Activated naive CD8-positive, alpha-beta T cell treated with anti-CD3 and anti-CD28 coated beads, Interleukin-2, amount 50 U/mL, for 24 hours (primary cell): ENCODE data around the gene KIRREL2.

Experiments
- ATAC-seq: fragments of 150-1000 bp; cut with Tn5 transposase; one replicate; pipeline ENCODE4 v1.10.0; 2021
- DNase-seq: peaks from one replicate; pipeline ENCODE4 v3.0.0; 2021
- H3K27ac Mint-ChIP-seq: one replicate; pipeline ENCODE4 v1.8.0; 2021; ENCODE audit warnings: mild to moderate bottlenecking, mixed read lengths
- H3K27me3 Mint-ChIP-seq: one replicate; pipeline ENCODE4 v1.8.0; 2021; ENCODE audit warnings: mixed read lengths
- H3K36me3 Mint-ChIP-seq: one replicate; pipeline ENCODE4 v1.8.0; 2021; ENCODE audit warnings: low read depth, mixed read lengths
- H3K4me1 Mint-ChIP-seq: one replicate; pipeline ENCODE4 v1.8.0; 2021; ENCODE audit warnings: mixed read lengths
- H3K4me3 Mint-ChIP-seq: one replicate; pipeline ENCODE4 v1.8.0; 2021; ENCODE audit warnings: mild to moderate bottlenecking, moderate library complexity, mixed read lengths
- H3K9me3 Mint-ChIP-seq: one replicate; pipeline ENCODE4 v1.8.0; 2021; ENCODE audit warnings: mixed read lengths

Gene KIRREL2

GRCh38 chr19:35856546-35857149 lies at the start of gene KIRREL2:
Gene KIRREL2 (plus strand): TSS chr19:35856911. CDS start chr19:35857120, 209 bp downstream.
- ATAC-seq (peak; percentile 60), DNase-seq (peak; percentile 50)
- Mint-ChIP-seq H3K36me3 (no peaks in the 10 kb centered on the region), H3K27ac (no peak within 1 kb of the TSS), H3K4me1 (peaks cover 10% of the 10 kb centered on the region), H3K4me3 (peak within 1 kb of the TSS; percentile 69), H3K27me3 (peaks cover 72% of the 10 kb centered on the region), H3K9me3 (no peaks in the 10 kb centered on the region)

GRCh38 chr19:35807633-35808032 lies 49.1 kb upstream of the KIRREL2 start:
- DNase-seq (no peak), ATAC-seq (no peak)
- no peak overlapping the region for H3K4me3 Mint-ChIP-seq
- H3K9me3 Mint-ChIP-seq, result no peaks in the 10 kb centered on the region
- peaks cover 15% of the 10 kb centered on the region for H3K27me3 Mint-ChIP-seq
- H3K27ac Mint-ChIP-seq, result no peak overlapping the region
- peaks cover 9% of the 10 kb centered on the region for H3K4me1 Mint-ChIP-seq
- no peaks in the 10 kb centered on the region for H3K36me3 Mint-ChIP-seq

GRCh38 chr19:35811317-35812219 lies 45.1 kb upstream of the KIRREL2 start:
- Mint-ChIP-seq H3K9me3 (no peaks in the 10 kb centered on the region), H3K27me3 (peaks cover 26% of the 10 kb centered on the region), H3K4me1 (no peaks in the 10 kb centered on the region), H3K36me3 (no peaks in the 10 kb centered on the region), H3K27ac (no peak overlapping the region), H3K4me3 (no peak overlapping the region)
- DNase-seq, result no peak
- ATAC-seq, result no peak

- Mint-ChIP-seq H3K27me3 (peaks cover 27% of the 10 kb centered on the region), H3K9me3 (no peaks in the 10 kb centered on the region), H3K4me1 (no peaks in the 10 kb centered on the region), H3K4me3 (no peak within 1 kb of the TSS), H3K36me3 (no peaks in the 10 kb centered on the region), H3K27ac (no peak within 1 kb of the TSS)
- DNase-seq (no peak), ATAC-seq (no peak)
Measured at GRCh38 chr19:35812220-35813042, 44.3 kb upstream of the KIRREL2 start, which contains the start of gene PRODH2. Gene PRODH2 (minus strand): TSS chr19:35812845. CDS start chr19:35812805, 40 bp downstream.

- ATAC-seq (no peak), DNase-seq (no peak)
- no peaks in the 10 kb centered on the region for H3K9me3 Mint-ChIP-seq
- H3K27me3 Mint-ChIP-seq, result peaks cover 30% of the 10 kb centered on the region
- no peak overlapping the region for H3K27ac Mint-ChIP-seq
- no peak overlapping the region for H3K4me3 Mint-ChIP-seq
- H3K4me1 Mint-ChIP-seq, result no peaks in the 10 kb centered on the region
- H3K36me3 Mint-ChIP-seq, result no peaks in the 10 kb centered on the region
Measured at GRCh38 chr19:35813043-35813890, 43.4 kb upstream of the KIRREL2 start.

GRCh38 chr19:35816262-35816661 lies 40.4 kb upstream of the KIRREL2 start:
- no peak for ATAC-seq
- Mint-ChIP-seq H3K4me3 (no peak overlapping the region), H3K27me3 (peaks cover 33% of the 10 kb centered on the region), H3K36me3 (no peaks in the 10 kb centered on the region), H3K27ac (no peak overlapping the region), H3K4me1 (peaks cover 2% of the 10 kb centered on the region), H3K9me3 (no peaks in the 10 kb centered on the region)
- no peak for DNase-seq

- H3K27me3 Mint-ChIP-seq, result peaks cover 27% of the 10 kb centered on the region
- H3K4me1 Mint-ChIP-seq, result peaks cover 2% of the 10 kb centered on the region
- ATAC-seq (no peak), DNase-seq (no peak)
- H3K36me3 Mint-ChIP-seq, result no peaks in the 10 kb centered on the region
- no peak overlapping the region for H3K27ac Mint-ChIP-seq
- no peaks in the 10 kb centered on the region for H3K9me3 Mint-ChIP-seq
- H3K4me3 Mint-ChIP-seq, result no peak overlapping the region
Measured at GRCh38 chr19:35816846-35817245, 39.9 kb upstream of the KIRREL2 start.

- H3K4me1 Mint-ChIP-seq, result peaks cover 2% of the 10 kb centered on the region
- no peaks in the 10 kb centered on the region for H3K9me3 Mint-ChIP-seq
- ATAC-seq (no peak), DNase-seq (no peak)
- no peak overlapping the region for H3K4me3 Mint-ChIP-seq
- no peak overlapping the region for H3K27ac Mint-ChIP-seq
- H3K36me3 Mint-ChIP-seq, result no peaks in the 10 kb centered on the region
- peaks cover 26% of the 10 kb centered on the region for H3K27me3 Mint-ChIP-seq
Measured at GRCh38 chr19:35818445-35818844, 38.3 kb upstream of the KIRREL2 start.

GRCh38 chr19:35822579-35822978 lies 34.1 kb upstream of the KIRREL2 start:
- no peak for DNase-seq
- no peak overlapping the region for H3K4me3 Mint-ChIP-seq
- peaks cover 2% of the 10 kb centered on the region for H3K4me1 Mint-ChIP-seq
- no peak overlapping the region for H3K27ac Mint-ChIP-seq
- H3K27me3 Mint-ChIP-seq, result peaks cover 33% of the 10 kb centered on the region
- H3K36me3 Mint-ChIP-seq, result no peaks in the 10 kb centered on the region
- ATAC-seq, result no peak
- H3K9me3 Mint-ChIP-seq, result no peaks in the 10 kb centered on the region

GRCh38 chr19:35824150-35824549 lies 32.6 kb upstream of the KIRREL2 start:
- H3K4me3 Mint-ChIP-seq, result no peak overlapping the region
- H3K27me3 Mint-ChIP-seq, result peaks cover 27% of the 10 kb centered on the region
- no peaks in the 10 kb centered on the region for H3K36me3 Mint-ChIP-seq
- H3K27ac Mint-ChIP-seq, result no peak overlapping the region
- peaks cover 2% of the 10 kb centered on the region for H3K4me1 Mint-ChIP-seq
- DNase-seq (no peak), ATAC-seq (no peak)
- H3K9me3 Mint-ChIP-seq, result no peaks in the 10 kb centered on the region

- Mint-ChIP-seq H3K9me3 (no peaks in the 10 kb centered on the region), H3K27ac (no peak overlapping the region), H3K27me3 (peaks cover 33% of the 10 kb centered on the region), H3K4me3 (no peak overlapping the region), H3K36me3 (no peaks in the 10 kb centered on the region), H3K4me1 (no peaks in the 10 kb centered on the region)
- peak; percentile 56 for DNase-seq
- ATAC-seq, result no peak
Measured at GRCh38 chr19:35828692-35829301, 27.9 kb upstream of the KIRREL2 start.

GRCh38 chr19:35830986-35831385 lies 25.7 kb upstream of the KIRREL2 start:
- peaks cover 28% of the 10 kb centered on the region for H3K27me3 Mint-ChIP-seq
- H3K4me3 Mint-ChIP-seq, result no peak overlapping the region
- no peaks in the 10 kb centered on the region for H3K9me3 Mint-ChIP-seq
- no peaks in the 10 kb centered on the region for H3K36me3 Mint-ChIP-seq
- H3K4me1 Mint-ChIP-seq, result no peaks in the 10 kb centered on the region
- ATAC-seq, result no peak
- no peak overlapping the region for H3K27ac Mint-ChIP-seq
- DNase-seq, result no peak

GRCh38 chr19:35832054-35832453 lies 24.7 kb upstream of the KIRREL2 start:
- ATAC-seq (no peak), DNase-seq (no peak)
- Mint-ChIP-seq H3K36me3 (no peaks in the 10 kb centered on the region), H3K4me1 (no peaks in the 10 kb centered on the region), H3K27me3 (peaks cover 30% of the 10 kb centered on the region), H3K9me3 (no peaks in the 10 kb centered on the region), H3K4me3 (no peak overlapping the region), H3K27ac (no peak overlapping the region)
